C4-2B (cell line): ENCODE data around the gene PVALEF.

Experiments
- H3K27ac ChIP-seq: fragments of 450-650 bp; 2 replicates; pipeline ENCODE4 v1.5.1; 2017
- ZFX ChIP-seq: fragments of 450-650 bp; IDR thresholded peaks from 2 replicates; pipeline ENCODE4 v1.6.1; 2017
- TF ChIP-seq, protein P1 (sequence below): fragments of 450-650 bp; conservative IDR thresholded peaks from 2 replicates; pipeline ENCODE4 v1.5.1; 2017; ENCODE audit warnings: mild to moderate bottlenecking

PVALEF gene

DNA sequence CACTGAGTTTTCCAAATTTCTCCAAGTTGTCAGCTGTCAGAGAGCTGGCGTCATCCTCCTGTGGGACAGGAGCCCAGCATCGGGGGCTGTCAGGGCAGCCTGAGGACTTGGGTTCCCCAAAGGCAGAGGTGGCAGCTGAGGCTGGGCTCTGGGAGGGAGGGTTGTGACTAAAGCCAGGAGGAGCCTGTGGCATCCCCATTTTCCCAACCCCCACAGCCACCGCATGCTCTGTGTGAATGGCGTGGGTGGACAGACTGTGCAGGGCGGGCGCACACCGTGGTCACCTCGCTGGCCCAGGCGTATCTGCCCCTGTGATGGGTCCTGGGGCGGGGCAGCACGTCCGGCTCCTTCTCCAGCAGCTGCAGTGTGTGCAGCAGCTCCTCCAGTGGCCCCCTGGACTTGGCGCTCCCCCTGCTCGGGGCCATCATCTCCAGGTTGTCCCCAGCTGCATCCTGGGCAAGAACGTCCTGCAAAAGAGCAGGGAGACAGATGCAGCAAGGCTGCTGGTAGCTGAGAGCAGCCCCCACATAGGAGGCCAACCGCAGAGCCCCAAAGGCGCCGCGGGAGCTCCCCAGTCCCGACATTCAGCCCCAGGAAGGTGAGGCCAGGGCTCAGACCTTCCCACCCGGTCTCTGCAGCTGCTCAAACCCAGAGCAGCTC is 32.7 kb downstream of the PVALEF start:
- TF ChIP-seq, protein P1, sequence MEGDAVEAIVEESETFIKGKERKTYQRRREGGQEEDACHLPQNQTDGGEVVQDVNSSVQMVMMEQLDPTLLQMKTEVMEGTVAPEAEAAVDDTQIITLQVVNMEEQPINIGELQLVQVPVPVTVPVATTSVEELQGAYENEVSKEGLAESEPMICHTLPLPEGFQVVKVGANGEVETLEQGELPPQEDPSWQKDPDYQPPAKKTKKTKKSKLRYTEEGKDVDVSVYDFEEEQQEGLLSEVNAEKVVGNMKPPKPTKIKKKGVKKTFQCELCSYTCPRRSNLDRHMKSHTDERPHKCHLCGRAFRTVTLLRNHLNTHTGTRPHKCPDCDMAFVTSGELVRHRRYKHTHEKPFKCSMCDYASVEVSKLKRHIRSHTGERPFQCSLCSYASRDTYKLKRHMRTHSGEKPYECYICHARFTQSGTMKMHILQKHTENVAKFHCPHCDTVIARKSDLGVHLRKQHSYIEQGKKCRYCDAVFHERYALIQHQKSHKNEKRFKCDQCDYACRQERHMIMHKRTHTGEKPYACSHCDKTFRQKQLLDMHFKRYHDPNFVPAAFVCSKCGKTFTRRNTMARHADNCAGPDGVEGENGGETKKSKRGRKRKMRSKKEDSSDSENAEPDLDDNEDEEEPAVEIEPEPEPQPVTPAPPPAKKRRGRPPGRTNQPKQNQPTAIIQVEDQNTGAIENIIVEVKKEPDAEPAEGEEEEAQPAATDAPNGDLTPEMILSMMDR, result no peak
- TF ChIP-seq ZFX, result no peak
- H3K27ac ChIP-seq, result no peak overlapping the region

DNA sequence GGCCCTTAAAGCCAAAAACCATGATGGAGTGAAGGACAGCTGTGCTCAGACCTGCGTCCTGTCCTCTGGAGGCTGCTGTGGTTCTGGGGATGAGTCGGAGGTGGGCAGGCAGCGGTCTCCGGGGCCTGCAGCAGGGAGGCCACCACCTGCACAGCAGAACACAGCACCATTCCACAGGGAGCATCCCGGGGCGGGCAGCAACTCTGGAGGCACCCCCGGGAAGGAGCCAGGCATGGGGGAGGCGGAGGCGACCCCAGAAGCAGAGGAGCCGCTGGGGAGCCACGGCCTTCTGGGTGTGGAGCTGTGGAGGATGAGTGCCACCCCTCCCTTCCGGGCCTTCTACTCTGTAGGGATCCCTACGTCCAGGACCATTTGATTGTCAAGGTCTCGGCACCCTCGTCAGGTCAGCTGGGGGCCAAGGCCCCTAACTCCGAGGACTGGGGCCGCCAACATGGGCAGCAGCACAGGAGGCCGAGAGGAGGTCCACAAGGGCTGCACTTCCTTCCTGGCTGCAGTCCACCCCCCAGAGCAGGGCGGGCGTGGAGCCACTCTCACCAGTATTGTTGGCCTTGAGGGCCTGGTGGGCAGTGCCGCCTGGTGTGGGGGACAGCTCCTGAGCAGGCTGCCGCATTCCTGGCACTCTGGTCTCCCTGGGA is 33.6 kb downstream of the PVALEF start:
- H3K27ac ChIP-seq, result no peak overlapping the region
- TF ChIP-seq, protein P1, result no peak
- TF ChIP-seq ZFX, result no peak

DNA sequence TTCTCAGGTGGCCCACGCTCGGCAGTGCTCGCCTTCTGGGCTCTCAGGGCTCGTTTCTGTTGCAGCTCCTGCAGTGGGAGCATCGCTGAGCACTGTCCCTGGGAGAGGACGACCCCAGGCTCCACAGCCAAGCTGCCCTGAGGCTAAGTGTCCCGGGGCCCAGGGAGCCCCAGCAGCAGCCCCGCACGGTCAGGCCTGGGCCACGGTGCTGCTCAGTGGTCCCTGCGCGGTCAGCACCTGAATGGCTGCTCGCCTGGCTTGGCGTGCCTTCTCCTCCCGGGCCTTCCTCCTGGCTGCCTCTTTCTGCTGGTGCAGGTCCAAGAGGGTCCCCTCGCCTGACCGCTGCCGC is 34.1 kb downstream of the PVALEF start:
- TF ChIP-seq ZFX, result no peak
- TF ChIP-seq, protein P1, result no peak
- no peak overlapping the region for H3K27ac ChIP-seq

GRCh38 chr17:81200201-81200600 is 34.9 kb downstream of the PVALEF start:
- TF ChIP-seq, protein P1, result no peak
- no peak for TF ChIP-seq ZFX
- no peak overlapping the region for H3K27ac ChIP-seq

- TF ChIP-seq ZFX, result no peak
- TF ChIP-seq, protein P1, result no peak; the same call in 1 of the 2 replicates
- no peak overlapping the region for H3K27ac ChIP-seq
These were observed 35.6 kb downstream of the PVALEF start for GRCh38 chr17:81200695-81201580.

GRCh38 chr17:81202318-81202717 is 37.0 kb downstream of the PVALEF start:
- no peak for TF ChIP-seq ZFX
- TF ChIP-seq, protein P1, result no peak
- H3K27ac ChIP-seq, result no peak overlapping the region

DNA sequence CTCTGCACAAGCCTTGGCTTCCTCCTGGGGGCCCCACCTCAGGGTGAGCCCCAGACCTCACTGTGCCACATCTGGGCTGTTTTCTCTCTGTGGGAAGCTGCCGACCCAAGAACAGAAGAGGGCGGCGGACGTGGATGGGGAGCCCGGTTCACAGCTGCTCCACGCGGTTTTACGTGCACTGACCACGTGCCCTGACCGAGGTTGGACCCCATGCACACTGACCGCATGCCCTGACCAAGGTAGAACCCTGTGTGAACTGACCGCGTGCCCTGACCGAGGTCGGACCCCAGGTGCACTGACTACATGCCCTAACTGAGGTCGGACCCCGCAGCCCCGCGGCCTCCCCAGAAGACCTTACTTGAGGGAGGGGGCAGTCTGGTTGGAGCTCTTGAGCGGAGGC is 37.8 kb downstream of the PVALEF start:
- TF ChIP-seq, protein P1, result no peak
- no peak for TF ChIP-seq ZFX
- H3K27ac ChIP-seq, result no peak overlapping the region
